Panc1 (cell line): ENCODE data around the gene PLEKHF1. TPM values are rescaled to one million over a fixed set of nuclear protein-coding genes. Genes with fewer than 3 reads are reported as not detected.
A peak's percentile ranks its signal among the peaks of the same experiment; 100 is the strongest.

ENCODE experiments used
- ATAC-seq: fragments of 200-7000 bp; cut with Tn5 transposase; 2 replicates; pipeline ENCODE4 v1.9.1; 2020; ENCODE audit warnings: mild to moderate bottlenecking, moderate library complexity
- BruUV-seq: library from RNA; stranded (reverse); fragments of 400-500 nt; replicated peaks from 2 replicates; lab custom pipeline; 2021; lab: Mats Ljungman, UMichigan
- CTCF ChIA-PET: fragments of 300-600 bp; sonication (Branson Sonifier 250); formaldehyde crosslinking; loops from one replicate; lab custom pipeline; 2022; ENCODE audit warnings: antibody characterized with exemption; lab: Charles Lee
- POLR2A ChIA-PET: fragments of 300-600 bp; sonication (Branson Sonifier 250); formaldehyde crosslinking; loops from one replicate; lab custom pipeline; 2022; ENCODE audit warnings: antibody characterized with exemption; lab: Charles Lee
- DNase-seq: peaks from one replicate; pipeline ENCODE4 v3.0.0-alpha.2; 2010; ENCODE audit warnings: low read depth, low spot score
- H3K27ac ChIP-seq: 2 replicates; pipeline ENCODE4 v1.5.1; 2011; ENCODE audit warnings: mild to moderate bottlenecking, low read length, inconsistent platforms
- H3K27me3 ChIP-seq: fragments of 200-500 bp; sonication (Bioruptor generic); 2 replicates; pipeline ENCODE4 v1.6.0; 2014; ENCODE audit warnings: low read length, inconsistent platforms; ENCODE audit not compliant: control insufficient read depth, insufficient read depth
- H3K36me3 ChIP-seq: fragments of 200-500 bp; sonication (Bioruptor generic); 2 replicates; pipeline ENCODE4 v1.5.1; 2014; ENCODE audit warnings: inconsistent platforms, mild to moderate bottlenecking, low read length, moderate library complexity; ENCODE audit not compliant: control insufficient read depth, insufficient read depth
- H3K4me1 ChIP-seq: 2 replicates; pipeline ENCODE4 v1.5.1; 2011; ENCODE audit warnings: inconsistent platforms, mild to moderate bottlenecking, low read length, moderate library complexity; ENCODE audit not compliant: control insufficient read depth, insufficient read depth
- H3K4me3 ChIP-seq, 2 experiments: 2 replicates each; pipeline ENCODE4 v1.5.1; 2011 to 2012; ENCODE audit warnings: low read depth in 2 of 2, low read length in 2 of 2, mild to moderate bottlenecking in 2 of 2, inconsistent platforms in 1 of 2, moderate library complexity in 1 of 2
- H3K9me3 ChIP-seq: fragments of 200-500 bp; sonication (Bioruptor generic); 2 replicates; pipeline ENCODE4 v1.5.1; 2014; ENCODE audit warnings: low read depth, mild to moderate bottlenecking, inconsistent platforms, low read length, moderate library complexity; ENCODE audit not compliant: control insufficient read depth, insufficient read depth
- POLR2AphosphoS5 ChIP-seq: IDR thresholded peaks from 2 replicates; pipeline ENCODE4 v1.6.1; 2012; ENCODE audit warnings: mild to moderate bottlenecking, low read depth, low read length, moderate library complexity
- SIN3A ChIP-seq: IDR thresholded peaks from 2 replicates; pipeline ENCODE4 v1.6.1; 2012; ENCODE audit warnings: low read depth, mild to moderate bottlenecking, low read length, moderate library complexity, borderline replicate concordance; ENCODE audit not compliant: insufficient read depth
- TCF7L2 ChIP-seq: IDR thresholded peaks from 2 replicates; pipeline ENCODE4 v1.6.1; 2011; ENCODE audit warnings: mild to moderate bottlenecking, low read depth, low read length, inconsistent platforms
- in situ Hi-C: cut with HindIII; loops from 2 replicates; pipeline ENCODE4 v1.10.0; 2016; ENCODE audit warnings: low sequenced_read_pairs, low pct_unique_long_range_greater_than_20kb
- intact Hi-C: fragments of 100-400 bp; cut with micrococcal nuclease; formaldehyde crosslinking; loops from one replicate; pipeline ENCODE4 v1.10.0; 2022; ENCODE audit not compliant: unreplicated experiment
- total RNA-seq: library from RNA; stranded (reverse); gene quantifications from one replicate; pipeline ENCODE4 v1.2.1, GENCODE V29; 2021; ENCODE audit not compliant: unreplicated experiment
- TF ChIP-seq, protein P1 (sequence below), 2 experiments: IDR thresholded peaks; 2 replicates each; pipeline ENCODE4 v1.6.1; 2011 to 2012; ENCODE audit warnings: low read depth in 2 of 2, control low read depth in 1 of 2, low read length in 1 of 2, mild to moderate bottlenecking in 1 of 2, moderate library complexity in 1 of 2; ENCODE audit not compliant: insufficient read depth in 1 of 2
- TF ChIP-seq, protein P2 (sequence below): fragments of 450-650 bp; IDR thresholded peaks from 2 replicates; pipeline ENCODE4 v1.5.1; 2017; ENCODE audit warnings: mild to moderate bottlenecking

Gene PLEKHF1
- total RNA-seq, 1 experiment from 2014 or later, result 22.4 TPM

DNA sequence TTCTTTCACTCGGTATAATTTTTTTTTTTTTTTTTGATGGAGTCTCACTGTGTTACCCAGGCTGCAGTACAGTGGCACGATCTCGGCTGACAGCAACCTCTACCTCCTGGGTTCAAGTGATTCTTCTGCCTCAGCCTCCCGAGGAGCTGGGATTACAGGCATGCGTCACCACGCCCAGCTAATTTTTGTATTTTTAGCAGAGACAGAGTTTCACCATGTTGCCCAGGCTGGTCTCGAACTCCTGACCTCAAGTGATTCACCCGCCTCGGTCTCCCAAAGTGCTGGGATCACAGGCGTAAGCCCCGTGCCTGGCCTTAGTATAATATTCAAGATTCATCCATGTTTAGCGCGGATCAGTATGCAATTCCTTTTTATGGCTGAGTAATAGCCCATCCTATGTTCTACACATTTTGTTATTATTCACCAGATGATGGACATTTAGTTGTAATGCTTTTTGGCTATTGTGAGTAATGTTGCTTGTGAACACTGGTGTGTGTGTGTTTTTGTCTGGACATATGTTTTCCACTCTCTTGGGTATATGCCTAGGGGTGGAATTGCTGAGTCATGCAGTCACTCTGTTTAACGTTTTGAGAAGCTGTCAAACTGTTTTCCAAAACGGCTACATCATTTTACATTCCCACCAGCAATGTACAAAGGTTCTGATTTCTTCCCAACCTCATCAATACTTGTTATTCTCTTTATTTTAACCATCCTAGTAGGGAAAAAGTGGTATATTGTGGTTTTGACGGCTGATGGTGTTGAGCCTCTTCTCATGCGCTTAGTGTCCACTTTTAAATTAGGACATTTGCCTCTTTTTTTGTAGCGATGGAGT is 22.9 kb downstream of the PLEKHF1 start:
- ATAC-seq, result no peak
- H3K27ac ChIP-seq, result no peak overlapping the region
- no peaks in the 10 kb centered on the region for H3K36me3 ChIP-seq
- no peaks in the 10 kb centered on the region for H3K27me3 ChIP-seq
- no peaks in the 10 kb centered on the region for H3K4me1 ChIP-seq
- intact Hi-C loops (no loop called here), in situ Hi-C loops (no loop called here)
- H3K9me3 ChIP-seq, result no peaks in the 10 kb centered on the region
- no TSS peak for BruUV-seq
- no peak for TF ChIP-seq POLR2AphosphoS5
- no peak overlapping the region for H3K4me3 ChIP-seq
- ChIA-PET CTCF (interaction anchor here (0.6 kb wide), 1 partner anchor 82 kb away, joined by 3 read pairs; the partner anchor contains the start of gene POP4), POLR2A (no interaction called here)
- DNase-seq, result no peak

DNA sequence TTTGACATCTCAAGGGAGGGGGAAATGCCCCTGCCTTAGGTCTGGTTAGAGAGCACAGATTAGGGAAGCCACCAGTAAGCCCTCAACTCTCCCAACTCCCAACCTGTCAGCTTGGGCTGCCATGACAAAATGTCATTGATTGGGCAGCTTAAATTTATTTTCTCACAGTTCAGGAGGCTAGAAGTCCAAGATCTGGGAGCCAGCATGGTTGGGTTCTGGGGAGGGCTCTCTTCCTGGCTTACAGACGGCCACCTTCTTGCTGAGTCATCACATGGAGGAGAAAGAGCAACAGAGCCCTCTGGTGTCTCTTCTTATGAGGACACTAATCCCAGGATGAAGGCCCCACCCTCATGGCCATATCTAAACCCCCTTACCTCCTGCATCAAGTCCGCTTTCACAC is 25.6 kb downstream of the PLEKHF1 start:
- no peak for TF ChIP-seq POLR2AphosphoS5
- TF ChIP-seq, protein P1, sequence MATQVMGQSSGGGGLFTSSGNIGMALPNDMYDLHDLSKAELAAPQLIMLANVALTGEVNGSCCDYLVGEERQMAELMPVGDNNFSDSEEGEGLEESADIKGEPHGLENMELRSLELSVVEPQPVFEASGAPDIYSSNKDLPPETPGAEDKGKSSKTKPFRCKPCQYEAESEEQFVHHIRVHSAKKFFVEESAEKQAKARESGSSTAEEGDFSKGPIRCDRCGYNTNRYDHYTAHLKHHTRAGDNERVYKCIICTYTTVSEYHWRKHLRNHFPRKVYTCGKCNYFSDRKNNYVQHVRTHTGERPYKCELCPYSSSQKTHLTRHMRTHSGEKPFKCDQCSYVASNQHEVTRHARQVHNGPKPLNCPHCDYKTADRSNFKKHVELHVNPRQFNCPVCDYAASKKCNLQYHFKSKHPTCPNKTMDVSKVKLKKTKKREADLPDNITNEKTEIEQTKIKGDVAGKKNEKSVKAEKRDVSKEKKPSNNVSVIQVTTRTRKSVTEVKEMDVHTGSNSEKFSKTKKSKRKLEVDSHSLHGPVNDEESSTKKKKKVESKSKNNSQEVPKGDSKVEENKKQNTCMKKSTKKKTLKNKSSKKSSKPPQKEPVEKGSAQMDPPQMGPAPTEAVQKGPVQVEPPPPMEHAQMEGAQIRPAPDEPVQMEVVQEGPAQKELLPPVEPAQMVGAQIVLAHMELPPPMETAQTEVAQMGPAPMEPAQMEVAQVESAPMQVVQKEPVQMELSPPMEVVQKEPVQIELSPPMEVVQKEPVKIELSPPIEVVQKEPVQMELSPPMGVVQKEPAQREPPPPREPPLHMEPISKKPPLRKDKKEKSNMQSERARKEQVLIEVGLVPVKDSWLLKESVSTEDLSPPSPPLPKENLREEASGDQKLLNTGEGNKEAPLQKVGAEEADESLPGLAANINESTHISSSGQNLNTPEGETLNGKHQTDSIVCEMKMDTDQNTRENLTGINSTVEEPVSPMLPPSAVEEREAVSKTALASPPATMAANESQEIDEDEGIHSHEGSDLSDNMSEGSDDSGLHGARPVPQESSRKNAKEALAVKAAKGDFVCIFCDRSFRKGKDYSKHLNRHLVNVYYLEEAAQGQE (IDR thresholded peaks at IDR 0.05; ENCODE audit: insufficient read depth in 1 of 2, low read depth in 2 of 2, low read length in 1 of 2), result no peak
- no peak for TF ChIP-seq TCF7L2
- TF ChIP-seq SIN3A, result no peak
- TF ChIP-seq, protein P2, sequence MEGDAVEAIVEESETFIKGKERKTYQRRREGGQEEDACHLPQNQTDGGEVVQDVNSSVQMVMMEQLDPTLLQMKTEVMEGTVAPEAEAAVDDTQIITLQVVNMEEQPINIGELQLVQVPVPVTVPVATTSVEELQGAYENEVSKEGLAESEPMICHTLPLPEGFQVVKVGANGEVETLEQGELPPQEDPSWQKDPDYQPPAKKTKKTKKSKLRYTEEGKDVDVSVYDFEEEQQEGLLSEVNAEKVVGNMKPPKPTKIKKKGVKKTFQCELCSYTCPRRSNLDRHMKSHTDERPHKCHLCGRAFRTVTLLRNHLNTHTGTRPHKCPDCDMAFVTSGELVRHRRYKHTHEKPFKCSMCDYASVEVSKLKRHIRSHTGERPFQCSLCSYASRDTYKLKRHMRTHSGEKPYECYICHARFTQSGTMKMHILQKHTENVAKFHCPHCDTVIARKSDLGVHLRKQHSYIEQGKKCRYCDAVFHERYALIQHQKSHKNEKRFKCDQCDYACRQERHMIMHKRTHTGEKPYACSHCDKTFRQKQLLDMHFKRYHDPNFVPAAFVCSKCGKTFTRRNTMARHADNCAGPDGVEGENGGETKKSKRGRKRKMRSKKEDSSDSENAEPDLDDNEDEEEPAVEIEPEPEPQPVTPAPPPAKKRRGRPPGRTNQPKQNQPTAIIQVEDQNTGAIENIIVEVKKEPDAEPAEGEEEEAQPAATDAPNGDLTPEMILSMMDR, result no peak; the same call in 1 of the 2 replicates
- in situ Hi-C loops, result no loop called here
- Histone ChIP-seq H3K9me3 (no peaks in the 10 kb centered on the region), H3K27ac (peak overlapping the region; percentile 34), H3K27me3 (no peaks in the 10 kb centered on the region), H3K4me1 (peaks cover 8% of the 10 kb centered on the region; the same call in 1 of the 2 replicates), H3K4me3 (no peak overlapping the region), H3K36me3 (no peaks in the 10 kb centered on the region)
- intact Hi-C loops, result loop anchor here (1.0 kb wide), 1 partner anchor 81 kb away; no protein-coding TSS in a partner anchor
- CTCF ChIA-PET, result interaction anchor here (0.7 kb wide), 1 partner anchor 80 kb away, joined by 3 read pairs; no protein-coding TSS in a partner anchor
- DNase-seq (no peak), ATAC-seq (peak; percentile 64)
- POLR2A ChIA-PET, result no interaction called here
- BruUV-seq, result no TSS peak

DNA sequence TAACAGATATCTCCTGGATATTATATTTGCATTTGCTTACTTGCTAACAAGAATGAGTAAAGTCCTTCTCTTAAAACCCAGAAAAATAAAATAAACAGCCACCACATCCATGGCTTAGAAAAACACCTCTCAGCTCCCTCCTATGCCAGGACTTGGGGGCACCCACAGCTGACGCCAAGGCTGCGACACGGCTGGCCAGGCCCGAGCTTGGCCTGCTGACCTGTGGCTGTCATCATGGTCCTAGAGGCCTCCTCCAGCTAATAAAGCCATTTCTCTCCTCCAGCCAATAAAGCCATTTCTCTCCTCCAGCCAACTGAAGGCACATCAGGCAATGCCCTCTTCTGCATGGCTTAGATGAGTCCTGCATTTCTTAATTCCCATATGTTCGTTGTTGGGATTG is 28.9 kb downstream of the PLEKHF1 start:
- peaks cover 8% of the 10 kb centered on the region; the same call in 1 of the 2 replicates for H3K4me1 ChIP-seq
- no peak for DNase-seq
- no peak overlapping the region; the same call in 1 of the 2 replicates for H3K27ac ChIP-seq
- ATAC-seq, result peak; percentile 15
- H3K27me3 ChIP-seq, result no peaks in the 10 kb centered on the region
- ChIA-PET POLR2A (no interaction called here), CTCF (interaction anchor here (0.6 to 1.8 kb wide), 4 partner anchors 15 to 186 kb away, joined by 3 to 11 read pairs (median 4); no protein-coding TSS in a partner anchor)
- no peak overlapping the region for H3K4me3 ChIP-seq
- intact Hi-C loops, result loop anchor here (1.0 kb wide), 1 partner anchor 22 kb away; no protein-coding TSS in a partner anchor
- H3K36me3 ChIP-seq, result no peaks in the 10 kb centered on the region
- BruUV-seq, result no TSS peak
- TF ChIP-seq, protein P1 (IDR thresholded peaks at IDR 0.05; ENCODE audit: insufficient read depth in 1 of 2, low read depth in 2 of 2, low read length in 1 of 2), result no peak
- no peak for TF ChIP-seq TCF7L2
- no peak for TF ChIP-seq POLR2AphosphoS5
- TF ChIP-seq SIN3A, result no peak
- TF ChIP-seq, protein P2, result no peak
- H3K9me3 ChIP-seq, result no peaks in the 10 kb centered on the region
- in situ Hi-C loops, result no loop called here
